EL (cell line): ENCODE measurements around the gene KLRF1.
"Not testable (repeated sequence)": the region's sequence is repeated elsewhere in the genome, so short reads cannot be mapped to it uniquely, and the experiment has no call there.

Experiments
- DNase-seq: peaks from one replicate; pipeline ENCODE4 v3.0.0-alpha.2; 2016

KLRF1 gene

DNA sequence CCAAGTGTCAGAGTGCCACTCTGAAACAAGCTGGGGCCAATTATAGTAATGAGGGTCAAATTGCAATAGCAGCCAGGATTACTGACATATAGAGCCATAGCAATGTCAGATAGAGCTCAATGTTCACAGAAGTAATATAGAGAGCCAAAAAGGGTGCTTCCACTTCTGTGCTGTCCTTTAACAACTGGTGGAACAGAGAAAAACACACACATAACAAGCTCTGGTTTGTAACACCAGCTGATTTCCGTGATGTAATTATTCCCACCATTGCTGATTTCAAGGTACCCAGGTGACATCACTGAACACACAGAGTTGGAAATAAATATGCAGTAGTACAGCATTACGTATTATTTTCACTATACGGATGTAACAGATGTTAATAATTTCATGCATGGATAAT lies 44.9 kb downstream of the KLRF1 start:
- DNase-seq, result no peak

DNA sequence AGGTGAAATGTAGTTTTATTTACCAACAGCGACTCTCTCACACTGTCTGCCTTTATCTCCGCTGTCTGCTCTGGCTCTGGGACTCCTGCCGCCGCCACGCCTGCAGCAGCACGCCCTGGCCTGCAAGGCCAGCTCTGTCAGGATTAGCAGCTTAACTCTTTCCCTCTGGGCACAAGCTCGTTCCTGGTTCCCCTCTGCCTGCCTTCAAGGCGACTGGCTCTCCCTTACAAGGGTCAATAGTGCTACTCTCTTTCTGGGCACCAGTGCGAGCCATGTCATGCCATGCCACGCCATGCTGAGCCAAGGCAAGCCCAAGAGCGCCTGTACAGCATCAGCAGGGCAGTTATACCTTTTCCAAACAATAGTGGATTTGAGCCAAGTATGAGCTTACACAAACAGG lies 45.5 kb downstream of the KLRF1 start:
- no peak for DNase-seq

DNA sequence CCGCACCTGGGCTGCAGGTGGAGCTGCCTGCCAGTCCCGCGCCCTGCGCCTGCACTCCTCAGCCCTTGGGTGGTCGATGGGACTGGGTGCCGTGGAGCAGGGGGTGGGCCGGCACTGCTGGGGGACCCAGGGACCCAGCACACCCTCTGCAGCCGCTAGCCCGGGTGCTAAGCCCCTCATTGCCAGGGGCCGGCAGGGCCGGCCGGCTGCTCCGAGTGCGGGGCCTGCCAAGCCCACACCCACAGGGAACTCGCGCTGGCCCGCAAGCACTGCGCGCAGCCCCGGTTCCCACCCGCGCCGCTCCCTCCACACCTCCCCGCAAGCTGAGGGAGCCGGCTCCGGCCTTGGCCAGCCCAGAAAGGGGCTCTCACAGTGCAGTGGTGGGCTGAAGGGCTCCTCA lies 48.8 kb downstream of the KLRF1 start:
- not testable (repeated sequence) for DNase-seq

DNA sequence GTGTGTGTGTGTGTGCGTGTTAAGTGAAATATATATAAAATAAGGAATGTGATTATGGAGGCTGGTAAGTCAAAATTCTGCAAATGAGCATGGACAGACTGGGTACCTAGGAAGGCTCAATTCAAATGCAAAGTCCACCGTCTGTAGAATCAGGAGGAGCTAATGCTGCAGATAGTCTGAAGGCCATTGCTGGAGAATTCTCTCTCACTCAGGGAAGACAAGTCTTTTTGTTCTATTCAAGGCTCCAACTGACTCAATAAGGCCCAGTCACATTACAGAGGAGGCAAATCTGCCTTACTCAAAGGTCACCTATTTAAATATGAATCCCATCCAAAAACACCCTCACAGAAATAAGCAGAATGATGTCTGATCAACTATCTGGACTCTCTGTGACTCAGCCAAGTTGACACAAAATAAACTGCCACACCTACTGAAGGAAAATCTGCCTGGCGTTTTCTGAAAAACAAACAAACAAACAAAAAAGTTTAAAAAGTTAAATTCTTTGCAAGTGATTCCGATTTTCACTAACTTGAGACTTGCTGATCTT lies 53.3 kb downstream of the KLRF1 start:
- no peak for DNase-seq

DNA sequence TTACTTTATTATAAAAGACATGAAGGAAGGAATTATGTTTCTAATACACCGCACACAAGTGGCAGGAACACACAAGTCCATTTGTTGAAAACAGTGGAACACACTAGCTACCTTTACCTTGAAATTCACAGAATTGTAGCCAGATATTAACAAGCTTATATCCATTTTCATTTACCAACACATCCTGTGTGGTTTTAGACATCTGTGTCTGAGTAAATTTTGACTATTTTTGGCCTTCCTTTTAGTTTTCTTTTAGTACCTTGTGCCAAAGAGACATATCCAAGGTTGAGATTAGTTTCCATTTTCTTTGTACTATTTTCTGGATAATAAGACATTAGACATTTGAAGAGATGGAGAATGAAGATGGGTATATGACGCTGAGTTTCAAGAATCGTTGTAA lies 54.0 kb downstream of the KLRF1 start, which contains the start of gene KLRF2:
Gene KLRF2 (plus strand): TSS at position 244 of the 400 bp plus-strand sequence. CDS start 107 bp downstream, at position 351.
- no peak for DNase-seq

DNA sequence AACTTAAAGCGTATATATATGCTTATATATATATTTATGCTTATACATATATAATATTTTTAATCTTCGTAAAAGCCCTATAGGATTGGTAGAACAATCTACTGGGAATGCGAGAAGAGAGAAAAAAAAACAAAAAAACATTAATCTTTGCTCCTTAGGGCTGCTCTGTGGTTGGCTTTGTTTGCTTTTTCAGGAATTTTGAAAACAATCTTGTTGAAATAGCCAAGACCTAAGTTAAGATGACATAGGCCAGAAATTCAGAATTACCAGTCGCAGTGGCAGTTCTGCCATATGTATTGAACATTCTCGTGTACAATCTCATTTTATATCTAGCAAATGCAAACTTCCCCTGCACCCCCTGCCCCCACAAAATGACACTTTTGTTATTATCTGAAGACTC lies 54.7 kb downstream of the KLRF1 start:
- DNase-seq, result no peak

DNA sequence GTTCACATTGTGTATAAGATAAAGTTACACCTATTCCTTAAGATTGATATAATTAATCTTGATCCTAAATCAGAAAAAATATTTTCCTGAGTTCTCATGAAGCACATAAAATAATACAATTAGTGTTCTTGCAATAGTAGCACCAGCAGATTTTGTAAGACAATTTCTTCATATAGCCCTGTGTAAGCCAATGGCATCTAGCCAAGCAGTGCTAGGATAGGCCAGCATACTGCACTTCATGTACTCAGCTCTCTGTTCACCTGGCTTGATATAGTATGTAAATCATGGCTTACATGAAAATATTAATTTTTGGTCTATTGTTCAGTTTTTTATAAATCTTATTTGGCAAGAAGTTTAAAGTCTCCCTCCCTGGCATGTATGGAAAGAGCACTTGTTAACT lies 55.9 kb downstream of the KLRF1 start:
- DNase-seq, result no peak

DNA sequence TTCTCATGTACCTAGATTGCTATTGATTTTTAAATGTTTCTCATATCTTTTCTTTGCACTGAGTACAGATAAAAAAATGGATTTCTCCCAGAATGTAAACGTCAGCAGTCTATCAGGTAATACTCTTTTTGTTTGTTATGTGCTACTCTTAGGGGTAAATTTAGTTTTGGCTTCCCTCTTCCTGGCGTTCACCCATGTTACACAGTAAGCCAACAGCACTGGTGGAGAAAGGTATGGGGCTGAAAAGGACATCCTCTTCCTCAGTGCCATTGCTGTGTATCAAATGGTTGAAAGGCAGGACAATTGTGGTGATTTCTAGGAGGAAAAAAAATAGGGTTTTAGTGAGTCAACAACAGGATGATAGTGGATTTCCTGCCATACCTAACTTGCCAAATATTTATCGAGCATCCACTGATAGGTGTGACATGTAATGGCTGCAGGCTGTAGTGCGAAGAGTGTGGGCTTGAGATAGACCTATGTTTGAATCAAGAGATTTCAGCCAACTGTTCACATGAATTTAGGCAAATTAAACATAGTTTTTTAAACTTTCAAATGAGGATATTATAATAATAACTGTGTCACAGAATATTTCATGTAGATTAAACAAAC lies 61.5 kb downstream of the KLRF1 start:
- no peak for DNase-seq
